VCaP (cell line): ENCODE results near the gene ADAM15.

Experiments
- H3K27ac ChIP-seq: fragments of 450-650 bp; 2 replicates; pipeline ENCODE4 v1.5.1; 2017
- TF ChIP-seq, protein P1 (sequence below): fragments of 450-650 bp; conservative IDR thresholded peaks from 2 replicates; pipeline ENCODE4 v1.5.1; 2017; ENCODE audit warnings: mild to moderate bottlenecking, moderate library complexity

Gene ADAM15

DNA sequence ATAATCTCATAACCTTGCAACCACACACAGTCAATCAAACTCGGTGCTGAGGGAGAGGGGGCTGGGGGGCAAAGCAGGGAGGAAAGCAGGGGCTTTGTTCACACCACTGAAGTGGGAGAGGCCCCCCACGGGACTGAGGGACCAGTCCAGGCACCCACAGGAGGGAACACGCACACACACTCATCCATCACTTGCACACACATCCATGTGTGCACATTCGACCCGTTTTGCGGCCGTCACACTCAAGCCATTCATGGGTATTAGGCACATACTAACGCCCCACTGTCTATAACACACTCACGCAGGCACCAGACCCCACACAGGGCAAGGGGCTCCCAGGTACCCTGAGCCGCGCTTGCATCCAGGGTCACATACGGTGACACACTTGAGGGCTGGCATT, 41.5 kb downstream of the ADAM15 start:
- TF ChIP-seq, protein P1, sequence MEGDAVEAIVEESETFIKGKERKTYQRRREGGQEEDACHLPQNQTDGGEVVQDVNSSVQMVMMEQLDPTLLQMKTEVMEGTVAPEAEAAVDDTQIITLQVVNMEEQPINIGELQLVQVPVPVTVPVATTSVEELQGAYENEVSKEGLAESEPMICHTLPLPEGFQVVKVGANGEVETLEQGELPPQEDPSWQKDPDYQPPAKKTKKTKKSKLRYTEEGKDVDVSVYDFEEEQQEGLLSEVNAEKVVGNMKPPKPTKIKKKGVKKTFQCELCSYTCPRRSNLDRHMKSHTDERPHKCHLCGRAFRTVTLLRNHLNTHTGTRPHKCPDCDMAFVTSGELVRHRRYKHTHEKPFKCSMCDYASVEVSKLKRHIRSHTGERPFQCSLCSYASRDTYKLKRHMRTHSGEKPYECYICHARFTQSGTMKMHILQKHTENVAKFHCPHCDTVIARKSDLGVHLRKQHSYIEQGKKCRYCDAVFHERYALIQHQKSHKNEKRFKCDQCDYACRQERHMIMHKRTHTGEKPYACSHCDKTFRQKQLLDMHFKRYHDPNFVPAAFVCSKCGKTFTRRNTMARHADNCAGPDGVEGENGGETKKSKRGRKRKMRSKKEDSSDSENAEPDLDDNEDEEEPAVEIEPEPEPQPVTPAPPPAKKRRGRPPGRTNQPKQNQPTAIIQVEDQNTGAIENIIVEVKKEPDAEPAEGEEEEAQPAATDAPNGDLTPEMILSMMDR: no peak
- H3K27ac ChIP-seq: no peak overlapping the region

DNA sequence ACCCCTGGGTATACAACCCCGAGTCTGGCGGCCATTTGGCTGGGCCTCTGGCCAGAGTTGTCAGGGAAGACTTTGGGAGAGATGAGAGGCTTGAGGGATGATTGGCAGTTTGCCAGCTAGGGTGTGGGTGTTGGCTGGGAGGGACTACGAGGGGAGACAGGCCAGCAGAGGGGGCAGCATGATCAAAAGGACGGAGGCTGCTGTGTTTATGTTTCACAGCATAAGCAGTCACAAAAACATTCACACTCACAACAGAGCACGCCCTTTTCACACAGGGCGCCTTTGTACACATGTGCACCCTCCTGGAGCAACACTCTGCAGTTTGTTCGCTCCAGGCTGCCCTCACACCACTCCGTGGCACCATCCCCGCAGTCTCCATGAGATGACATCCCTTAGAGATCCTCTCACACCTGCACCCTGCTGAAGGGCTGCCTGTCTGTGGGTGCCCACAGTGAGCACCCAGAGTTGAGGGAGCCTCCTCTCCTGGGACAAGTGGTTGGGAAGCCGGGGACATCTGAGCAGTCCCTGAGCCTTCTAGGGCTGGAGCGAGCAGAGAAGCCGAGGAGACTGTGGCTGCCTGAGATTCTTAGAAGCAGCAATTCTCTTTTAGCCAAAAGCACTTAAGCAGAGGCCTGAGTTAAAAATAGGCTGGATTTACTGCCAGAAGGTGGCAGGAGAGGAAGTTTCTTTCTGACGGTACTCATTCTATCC, 43.0 kb downstream of the ADAM15 start:
- peak overlapping the region; percentile 34; the same call in 1 of the 2 replicates for H3K27ac ChIP-seq
- TF ChIP-seq, protein P1: peak; percentile 72

DNA sequence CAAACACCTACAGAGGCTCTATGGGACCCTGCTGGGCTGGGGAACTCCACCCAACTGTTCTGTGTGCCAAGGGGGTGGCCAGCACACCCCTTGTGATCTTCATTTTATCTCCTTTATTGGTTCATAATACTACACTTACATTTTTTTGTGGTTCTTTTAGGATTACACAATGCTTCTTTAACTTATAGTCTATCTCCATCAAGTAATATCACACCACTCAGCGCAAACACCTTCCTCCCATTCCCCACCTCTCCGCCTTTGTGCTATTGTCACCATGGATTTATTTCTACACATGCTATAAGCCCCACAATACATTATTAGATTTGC, 43.5 kb downstream of the ADAM15 start:
- TF ChIP-seq, protein P1: peak; percentile 27
- peak overlapping the region; percentile 34; the same call in 1 of the 2 replicates for H3K27ac ChIP-seq

DNA sequence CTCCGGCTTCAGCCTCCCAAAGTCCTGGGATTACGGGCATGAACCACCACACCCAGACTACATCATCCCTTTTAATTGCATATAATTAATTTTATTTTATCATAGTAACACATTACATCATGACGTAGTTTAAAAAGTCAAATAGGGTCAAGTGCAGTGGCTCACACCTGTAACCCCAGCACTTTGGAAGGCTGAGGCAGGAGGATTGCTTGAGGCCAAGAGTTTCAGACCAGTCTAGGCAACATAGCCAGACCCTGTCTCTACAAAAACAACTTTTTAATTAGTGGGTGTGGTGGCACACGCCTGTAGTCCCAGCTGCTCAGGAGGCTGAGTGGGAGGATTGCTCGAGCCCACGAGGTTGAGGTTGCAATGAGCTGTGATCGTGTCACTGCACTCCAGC, 48.2 kb downstream of the ADAM15 start:
- H3K27ac ChIP-seq: no peak overlapping the region
- TF ChIP-seq, protein P1: no peak

DNA sequence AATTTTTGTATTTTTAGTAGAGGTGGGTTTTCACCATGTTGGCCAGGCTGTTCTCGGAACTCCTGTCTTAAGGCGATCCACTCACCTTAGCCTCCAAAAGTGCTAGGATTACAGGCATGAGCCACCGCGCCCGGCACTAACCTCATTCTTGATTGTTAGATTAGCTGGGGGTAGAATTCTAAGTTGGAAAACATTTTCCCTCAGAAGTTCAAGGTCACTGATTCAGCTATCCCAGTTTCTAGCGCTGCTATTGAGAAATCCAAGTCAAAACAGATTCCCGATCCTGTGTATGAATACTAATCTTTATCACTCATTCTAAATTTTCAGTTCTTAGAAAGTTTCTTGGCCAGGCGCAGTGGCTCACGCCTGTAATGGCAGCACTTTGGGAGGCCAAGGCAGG, 52.2 kb downstream of the ADAM15 start:
- TF ChIP-seq, protein P1: no peak
- no peak overlapping the region for H3K27ac ChIP-seq

DNA sequence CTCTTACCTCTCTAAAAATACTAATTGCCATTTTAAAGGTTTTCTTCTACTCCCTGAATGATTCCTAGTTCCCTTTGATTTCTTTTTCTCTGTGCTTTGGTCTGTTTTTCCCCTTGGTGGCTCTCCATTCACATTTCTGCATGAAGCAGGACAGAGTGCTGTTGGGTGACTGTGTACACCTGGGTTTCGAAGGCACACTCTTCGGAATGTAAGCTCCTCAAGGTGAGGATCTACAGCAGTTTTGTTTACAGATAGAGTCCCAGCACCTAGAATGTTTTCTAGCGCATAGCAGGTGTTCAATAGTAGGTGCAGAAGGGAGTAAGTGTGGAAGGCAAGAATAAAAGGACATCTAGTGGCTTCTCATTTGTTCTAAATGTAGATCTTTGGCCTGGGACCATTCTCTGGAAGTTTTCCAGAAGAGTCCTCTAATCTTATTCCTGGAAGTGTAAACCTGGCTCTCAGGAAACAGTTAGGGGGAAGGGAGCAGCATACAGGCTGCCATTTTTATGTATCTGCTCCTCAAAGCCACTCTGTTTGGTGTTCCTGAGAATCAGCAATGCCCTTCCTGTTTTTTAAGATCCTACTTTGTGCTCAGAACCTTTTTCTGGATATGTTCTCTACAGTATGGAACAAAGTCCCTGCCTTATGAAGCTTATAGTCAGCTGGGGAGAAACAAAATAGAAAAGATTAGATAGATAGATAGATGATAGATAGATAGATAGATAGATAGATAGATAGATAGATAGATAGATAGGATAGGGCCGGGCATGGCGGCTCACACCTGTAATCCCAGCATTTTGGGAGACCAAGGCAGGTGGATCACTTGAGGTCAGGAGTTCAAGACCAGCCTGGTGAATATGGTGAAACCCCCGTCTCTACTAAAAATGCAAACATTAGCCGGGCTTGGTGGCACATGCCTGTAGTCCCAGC, 53.8 kb downstream of the ADAM15 start:
- TF ChIP-seq, protein P1: no peak
- peak overlapping the region; percentile 50 for H3K27ac ChIP-seq

DNA sequence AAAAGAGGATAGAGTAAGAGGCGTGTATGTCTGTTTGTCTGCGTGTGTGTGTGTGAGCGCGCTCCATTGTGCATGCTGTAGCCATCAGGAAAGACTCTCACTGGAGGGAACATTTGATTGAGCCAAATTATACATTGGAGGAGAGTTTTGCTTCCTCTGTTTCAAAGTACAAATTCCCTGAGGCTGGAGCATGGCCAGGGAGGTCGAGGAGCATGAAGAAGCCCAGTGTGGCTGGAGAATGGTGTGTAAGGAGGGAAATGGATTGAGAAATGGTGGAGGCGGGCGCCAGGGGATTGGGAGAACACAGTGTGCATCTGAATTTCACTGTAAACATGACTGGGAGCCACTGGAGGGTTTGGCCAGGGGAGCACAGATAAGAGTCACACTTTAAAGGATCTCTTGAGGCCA, 54.5 kb downstream of the ADAM15 start:
- TF ChIP-seq, protein P1: no peak
- peak overlapping the region; percentile 50 for H3K27ac ChIP-seq
